ENCODE results near the gene PPARD. TPM values are rescaled to one million over a fixed set of nuclear protein-coding genes. Genes with fewer than 3 reads are reported as not detected.
"Not testable (repeated sequence)": the region's sequence is repeated elsewhere in the genome, so short reads cannot be mapped to it uniquely, and the experiment has no call there.

The PPARD gene
- polyA plus RNA-seq, 3 donors: 1.2 to 22.0 (median 2.4) TPM

DNA sequence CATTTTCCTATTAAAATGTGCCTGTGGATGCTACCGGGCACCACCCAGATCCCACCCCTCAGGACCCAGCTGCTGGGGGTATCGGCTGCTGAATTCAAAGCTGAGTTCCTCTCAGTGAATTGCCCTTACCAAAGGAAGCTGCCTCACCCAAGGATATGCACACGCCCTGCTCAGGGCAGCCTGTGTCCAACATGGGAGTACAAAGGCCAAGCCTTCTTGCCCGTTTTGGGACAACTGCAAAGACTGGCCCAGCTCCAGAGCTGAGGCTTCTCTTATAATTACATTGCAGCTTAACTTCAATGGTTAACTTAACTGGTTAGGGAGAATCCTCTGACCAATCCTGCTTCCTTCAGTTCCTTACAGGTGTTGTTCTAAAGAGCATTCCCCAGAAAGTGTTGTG is 89.9 kb downstream of the PPARD start:
- Histone ChIP-seq H2AFZ (ENCODE audit: insufficient read depth, low read depth, low read length, poor library complexity, severe bottlenecking) (no peak overlapping the region), H3K27ac (ENCODE audit: low read depth in 1 of 2, low read length in 2 of 2) (no peak overlapping the region), H3K4me1 (ENCODE audit: control insufficient read depth in 1 of 2, insufficient read depth in 2 of 2, low read length in 2 of 2) (no peaks in the 10 kb centered on the region), H3K27me3 (ENCODE audit: control insufficient read depth in 2 of 2, insufficient read depth in 2 of 2, low read length in 2 of 2) (no peaks in the 10 kb centered on the region), H3K36me3 (replicated peaks in 1 of 2; ENCODE audit: control insufficient read depth in 1 of 2, insufficient read depth in 2 of 2, low read length in 2 of 2) (peaks cover 0 to 7% of the 10 kb centered on the region in 2 donors), H3K4me2 (replicated peaks; ENCODE audit: extremely low read depth, low read length, poor library complexity, severe bottlenecking) (no peak overlapping the region), H3K9me3 (replicated peaks in 1 of 2; ENCODE audit: control insufficient read depth in 1 of 2, insufficient read depth in 1 of 2, low read length in 2 of 2) (peaks cover 27 to 34% of the 10 kb centered on the region in 2 donors), H3K79me2 (ENCODE audit: insufficient read depth, low read length) (no peaks in the 10 kb centered on the region), H4K20me1 (ENCODE audit: insufficient read depth, low read length) (no peaks in the 10 kb centered on the region), H3K4me3 (replicated peaks in 1 of 3; ENCODE audit: low read depth in 2 of 3, low read length in 3 of 3) (no peak overlapping the region), H3K9ac (ENCODE audit: insufficient read depth, low read length, poor library complexity, severe bottlenecking) (no peak overlapping the region)
- Mint-ChIP-seq H3K27me3 (ENCODE audit: low read depth in 3 of 3) (peaks cover 2 to 5% (median 3%) of the 10 kb centered on the region in 3 donors), H3K4me1 (no peaks in the 10 kb centered on the region), H3K36me3 (peaks cover 4 to 18% of the 10 kb centered on the region in 2 donors), H3K27ac (no peak overlapping the region), H3K9me3 (peaks cover 21 to 37% (median 31%) of the 10 kb centered on the region in 7 donors), H3K4me3 (no peak overlapping the region)
- no peak for DNase-seq
- intact Hi-C loops (cut with micrococcal nuclease): no loop called here
- TF ChIP-seq, protein P1, sequence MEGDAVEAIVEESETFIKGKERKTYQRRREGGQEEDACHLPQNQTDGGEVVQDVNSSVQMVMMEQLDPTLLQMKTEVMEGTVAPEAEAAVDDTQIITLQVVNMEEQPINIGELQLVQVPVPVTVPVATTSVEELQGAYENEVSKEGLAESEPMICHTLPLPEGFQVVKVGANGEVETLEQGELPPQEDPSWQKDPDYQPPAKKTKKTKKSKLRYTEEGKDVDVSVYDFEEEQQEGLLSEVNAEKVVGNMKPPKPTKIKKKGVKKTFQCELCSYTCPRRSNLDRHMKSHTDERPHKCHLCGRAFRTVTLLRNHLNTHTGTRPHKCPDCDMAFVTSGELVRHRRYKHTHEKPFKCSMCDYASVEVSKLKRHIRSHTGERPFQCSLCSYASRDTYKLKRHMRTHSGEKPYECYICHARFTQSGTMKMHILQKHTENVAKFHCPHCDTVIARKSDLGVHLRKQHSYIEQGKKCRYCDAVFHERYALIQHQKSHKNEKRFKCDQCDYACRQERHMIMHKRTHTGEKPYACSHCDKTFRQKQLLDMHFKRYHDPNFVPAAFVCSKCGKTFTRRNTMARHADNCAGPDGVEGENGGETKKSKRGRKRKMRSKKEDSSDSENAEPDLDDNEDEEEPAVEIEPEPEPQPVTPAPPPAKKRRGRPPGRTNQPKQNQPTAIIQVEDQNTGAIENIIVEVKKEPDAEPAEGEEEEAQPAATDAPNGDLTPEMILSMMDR (IDR thresholded peaks at IDR 0.05): no peak
- 90% methylated on average over 4 of the region's 4 CpGs for WGBS (ENCODE audit: insufficient coverage)

DNA sequence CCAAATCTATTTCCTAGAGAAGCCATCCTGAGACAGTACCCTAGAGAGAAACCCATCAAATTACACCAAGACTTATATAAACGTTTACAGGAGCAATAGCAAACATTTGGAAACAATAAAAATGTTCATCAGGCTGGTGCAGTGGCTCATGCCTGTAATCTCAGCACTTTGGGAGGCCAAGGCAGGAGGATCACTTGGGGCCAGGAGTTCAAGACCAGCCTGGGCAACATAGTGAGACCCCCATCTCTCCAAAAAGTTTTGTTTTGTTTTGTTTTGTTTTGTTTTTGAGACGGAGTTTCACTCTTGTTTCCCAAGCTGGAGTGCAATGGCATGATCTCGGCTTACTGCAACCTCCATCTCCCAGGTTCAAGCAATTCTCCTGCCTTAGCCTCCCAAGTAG is 90.3 kb downstream of the PPARD start:
- H2AFZ ChIP-seq (ENCODE audit: insufficient read depth, low read depth, low read length, poor library complexity, severe bottlenecking); H3K27ac ChIP-seq (ENCODE audit: low read depth in 1 of 2, low read length in 2 of 2); intact Hi-C loops (cut with micrococcal nuclease); H3K4me3 ChIP-seq (replicated peaks in 1 of 3; ENCODE audit: low read depth in 2 of 3, low read length in 3 of 3); H3K27me3 Mint-ChIP-seq (ENCODE audit: low read depth in 3 of 3); H3K9ac ChIP-seq (ENCODE audit: insufficient read depth, low read length, poor library complexity, severe bottlenecking); H3K27me3 ChIP-seq (ENCODE audit: control insufficient read depth in 2 of 2, insufficient read depth in 2 of 2, low read length in 2 of 2); H4K20me1 ChIP-seq (ENCODE audit: insufficient read depth, low read length); H3K36me3 ChIP-seq (replicated peaks in 1 of 2; ENCODE audit: control insufficient read depth in 1 of 2, insufficient read depth in 2 of 2, low read length in 2 of 2); H3K4me1 ChIP-seq (ENCODE audit: control insufficient read depth in 1 of 2, insufficient read depth in 2 of 2, low read length in 2 of 2); H3K4me3 Mint-ChIP-seq; H3K4me2 ChIP-seq (replicated peaks; ENCODE audit: extremely low read depth, low read length, poor library complexity, severe bottlenecking); DNase-seq; H3K27ac Mint-ChIP-seq; H3K4me1 Mint-ChIP-seq; H3K79me2 ChIP-seq (ENCODE audit: insufficient read depth, low read length): not testable (repeated sequence)
- WGBS (ENCODE audit: insufficient coverage): 100% methylated on average over 1 of the region's 3 CpGs
- H3K36me3 Mint-ChIP-seq: peaks cover 4 to 15% of the 10 kb centered on the region in 2 donors
- peaks cover 27 to 30% of the 10 kb centered on the region in 2 donors for H3K9me3 ChIP-seq (replicated peaks in 1 of 2; ENCODE audit: control insufficient read depth in 1 of 2, insufficient read depth in 1 of 2, low read length in 2 of 2)
- peaks cover 18 to 34% (median 30%) of the 10 kb centered on the region in 7 donors for H3K9me3 Mint-ChIP-seq
